Body of pancreas (tissue), 4 donors: ENCODE data around the gene WNT9A.
"Not testable (repeated sequence)": the region's sequence is repeated elsewhere in the genome, so short reads cannot be mapped to it uniquely, and the experiment has no call there.

Source experiments
- POLR2A ChIP-seq, 3 donors: fragments of 450-650 bp; IDR thresholded peaks; one replicate each; pipeline ENCODE4 v1.6.1; 2016; ENCODE audit warnings: antibody characterized with exemption in 3 of 3, mild to moderate bottlenecking in 2 of 3
- TF ChIP-seq, protein P1 (sequence below), 7 experiments: fragments of 450-650 bp in 4 of 7; fragments of 200-600 bp in 3 of 7; sonication (generic) in 3 of 7; IDR thresholded peaks; one replicate each; pipeline ENCODE4 v1.5.1; 2016 to 2019; ENCODE audit warnings: antibody characterized with exemption in 7 of 7

DNA sequence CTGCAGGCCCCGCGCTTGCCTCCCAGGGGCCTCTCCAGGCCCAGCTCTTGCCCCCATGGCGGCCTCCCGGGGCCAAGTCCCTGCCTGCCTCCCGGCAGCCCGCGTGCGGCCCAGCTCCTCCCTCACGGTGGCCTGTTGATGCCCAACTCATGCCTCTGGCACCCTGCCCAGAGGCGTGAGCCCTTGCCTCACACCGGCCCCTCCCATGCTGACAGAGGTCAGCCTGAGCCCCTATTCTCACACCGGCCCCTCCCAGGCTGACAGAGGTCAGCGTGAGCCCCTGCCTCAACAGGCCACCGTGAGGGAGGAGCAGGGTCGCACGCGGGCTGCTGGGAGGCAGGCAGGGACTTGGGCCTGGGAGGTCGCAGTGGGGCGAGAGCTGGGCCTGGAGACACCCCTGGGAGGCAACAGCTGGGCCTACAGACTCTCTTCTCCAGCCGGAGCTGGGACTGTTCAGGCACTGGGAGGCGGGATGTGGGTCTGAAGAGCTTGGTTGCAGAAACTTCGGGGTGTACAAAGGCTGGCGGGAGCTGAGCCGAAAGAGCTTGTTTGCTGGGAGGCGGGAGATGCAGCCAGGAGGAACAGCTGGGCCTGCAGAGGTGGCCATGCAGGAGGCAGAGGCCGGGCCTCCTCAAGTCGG lies 24.0 kb upstream of the WNT9A start:
- TF ChIP-seq, protein P1, sequence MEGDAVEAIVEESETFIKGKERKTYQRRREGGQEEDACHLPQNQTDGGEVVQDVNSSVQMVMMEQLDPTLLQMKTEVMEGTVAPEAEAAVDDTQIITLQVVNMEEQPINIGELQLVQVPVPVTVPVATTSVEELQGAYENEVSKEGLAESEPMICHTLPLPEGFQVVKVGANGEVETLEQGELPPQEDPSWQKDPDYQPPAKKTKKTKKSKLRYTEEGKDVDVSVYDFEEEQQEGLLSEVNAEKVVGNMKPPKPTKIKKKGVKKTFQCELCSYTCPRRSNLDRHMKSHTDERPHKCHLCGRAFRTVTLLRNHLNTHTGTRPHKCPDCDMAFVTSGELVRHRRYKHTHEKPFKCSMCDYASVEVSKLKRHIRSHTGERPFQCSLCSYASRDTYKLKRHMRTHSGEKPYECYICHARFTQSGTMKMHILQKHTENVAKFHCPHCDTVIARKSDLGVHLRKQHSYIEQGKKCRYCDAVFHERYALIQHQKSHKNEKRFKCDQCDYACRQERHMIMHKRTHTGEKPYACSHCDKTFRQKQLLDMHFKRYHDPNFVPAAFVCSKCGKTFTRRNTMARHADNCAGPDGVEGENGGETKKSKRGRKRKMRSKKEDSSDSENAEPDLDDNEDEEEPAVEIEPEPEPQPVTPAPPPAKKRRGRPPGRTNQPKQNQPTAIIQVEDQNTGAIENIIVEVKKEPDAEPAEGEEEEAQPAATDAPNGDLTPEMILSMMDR (IDR thresholded peaks at IDR 0.05), result not testable (repeated sequence)
- not testable (repeated sequence) for TF ChIP-seq POLR2A (IDR thresholded peaks at IDR 0.05)
